ENCODE results near the gene CFD. TPM values are rescaled to one million over a fixed set of nuclear protein-coding genes. Genes with fewer than 3 reads are reported as not detected.

Gene CFD
- total and polyA plus RNA-seq, 4 donors, result 4.5 to 20.2 (median 13.6) TPM

- H3K36me3 ChIP-seq (ENCODE audit: control insufficient read depth in 4 of 4, insufficient read depth in 3 of 4, low read depth in 1 of 4, low read length in 3 of 4), result peaks cover 3 to 40% (median 11%) of the 10 kb centered on the region in 4 donors
- no peaks in the 10 kb centered on the region for H3K4me1 ChIP-seq (ENCODE audit: control insufficient read depth in 4 of 4, insufficient read depth in 4 of 4, low read length in 3 of 4)
- no peaks in the 10 kb centered on the region for H3K9me3 ChIP-seq (ENCODE audit: control insufficient read depth in 4 of 4, low read length in 3 of 4)
- H3K27ac ChIP-seq (ENCODE audit: low read depth in 1 of 2, low read length in 2 of 2), result peak overlapping the region in 1 of 2 donors; percentile 35
- H3K9ac ChIP-seq (ENCODE audit: low read depth in 1 of 2, low read length in 2 of 2), result no peak overlapping the region
- TF ChIP-seq NR2F2 (IDR thresholded peaks at IDR 0.05) (no peak), CTCF (IDR thresholded peaks at IDR 0.05; ENCODE audit: low read depth, low read length, missing input control) (no peak), ZBTB33 (IDR thresholded peaks at IDR 0.05) (no peak), RAD21 (IDR thresholded peaks at IDR 0.05) (no peak), HNF4G (IDR thresholded peaks at IDR 0.05) (no peak), FOXA2 (IDR thresholded peaks at IDR 0.05) (no peak), MAX (IDR thresholded peaks at IDR 0.05) (no peak), SP1 (IDR thresholded peaks at IDR 0.05) (no peak), HNF4A (conservative IDR thresholded peaks at IDR 0.05) (no peak), YY1 (IDR thresholded peaks at IDR 0.05) (no peak), GABPA (IDR thresholded peaks at IDR 0.05 in 1 of 2, conservative IDR thresholded peaks at IDR 0.05 in 1 of 2) (no peak), EGR1 (IDR thresholded peaks at IDR 0.05; ENCODE audit: low read depth in 2 of 2) (no peak), REST (IDR thresholded peaks at IDR 0.05) (no peak), RXRA (IDR thresholded peaks at IDR 0.05) (no peak), FOXA1 (IDR thresholded peaks at IDR 0.05) (no peak), JUND (IDR thresholded peaks at IDR 0.05) (no peak), ATF3 (IDR thresholded peaks at IDR 0.05) (no peak), TAF1 (conservative IDR thresholded peaks at IDR 0.05) (no peak)
- 86% methylated on average over 29 of the region's 29 CpGs for WGBS
- no peak overlapping the region for H3K4me3 ChIP-seq (ENCODE audit: low read depth in 1 of 3, low read length in 3 of 3)
- no peaks in the 10 kb centered on the region for H3K27me3 ChIP-seq (ENCODE audit: control insufficient read depth in 4 of 4, insufficient read depth in 4 of 4, low read length in 3 of 4)
- DNase-seq (ENCODE audit: low spot score), result no peak
Measured at GRCh38 chr19:869245-870177, 10.0 kb downstream of the CFD start.
